K562 (cell line): ENCODE results near the gene PTCH2. TPM values are rescaled to one million over a fixed set of nuclear protein-coding genes. Genes with fewer than 3 reads are reported as not detected.
A peak's percentile ranks its signal among the peaks of the same experiment; 100 is the strongest.

Source experiments
- CCNT2 ChIP-seq: IDR thresholded peaks from 2 replicates; pipeline ENCODE4 v1.6.1; 2011; ENCODE audit warnings: borderline replicate concordance, low read depth, mild to moderate bottlenecking, moderate library complexity, mixed read lengths, low read length; ENCODE audit not compliant: insufficient read length; ENCODE audit errors: extremely low read depth
- MIER1 ChIP-seq: fragments of 450-650 bp; IDR thresholded peaks from 2 replicates; pipeline ENCODE4 v1.6.1; 2016; ENCODE audit warnings: antibody characterized with exemption, mild to moderate bottlenecking, low read depth
- RNF219 ChIP-seq: fragments of 250-450 bp; sonication (Bioruptor Pico); IDR thresholded peaks from 2 replicates; pipeline ENCODE4 v1.5.0; 2022; ENCODE audit warnings: mild to moderate bottlenecking
- SMARCA5 ChIP-seq: fragments of 450-650 bp; IDR thresholded peaks from 2 replicates; pipeline ENCODE4 v1.6.1; 2016
- SNRNP70 ChIP-seq: fragments of 200-400 bp; formaldehyde crosslinking; optimal IDR thresholded peaks from 2 replicates; pipeline ENCODE3; 2017; ENCODE audit warnings: low read depth, low read length
- TCF7L2 ChIP-seq: fragments of 150-350 bp; IDR thresholded peaks from 2 replicates; pipeline ENCODE4 v1.6.1; 2016; ENCODE audit warnings: low read depth, mild to moderate bottlenecking, low read length, moderate library complexity
- ZNF121 ChIP-seq: sonication (generic); formaldehyde crosslinking; conservative IDR thresholded peaks from 2 replicates; pipeline ENCODE4 v1.8.0; 2022; ENCODE audit warnings: missing genetic modification reagents
- ZNF778 ChIP-seq: fragments of 450-650 bp; formaldehyde crosslinking; IDR thresholded peaks from 2 replicates; pipeline ENCODE4 v1.4.0; 2020; ENCODE audit warnings: mild to moderate bottlenecking, moderate library complexity
- polyA plus RNA-seq, 8 experiments: library from polyadenylated mRNA; depleted of rRNA in 4 of 8; stranded (reverse) in 5 of 8; unstranded in 3 of 8; fragments of >200 nt; fragmentation: Nextera tagmentation in 2 of 8; fragmentation: Illumina TruSeq in 1 of 8; extraction: Ambion mirVana in 2 of 8; extraction: Trizol in 1 of 8; gene quantifications; 2 replicates each; pipeline versions ENCODE4 v1.2.1 to v1.2.3, GENCODE V29; 2011 to 2014; ENCODE audit warnings: inconsistent platforms in 1 of 8, missing spikeins in 1 of 8
- total RNA-seq, 7 experiments: library from RNA; depleted of rRNA in 6 of 7; stranded (reverse); fragments of >200 nt in 6 of 7; fragmentation: Illumina TruSeq in 2 of 7; extraction: Trizol in 2 of 7; gene quantifications; 2 replicates each; pipeline versions ENCODE4 v1.2.1 to v1.2.3, GENCODE V29; 2011 to 2021; ENCODE audit warnings: low replicate concordance in 1 of 7
- TF ChIP-seq, protein P1 (sequence below): fragments of 250-450 bp; sonication (Bioruptor Pico); IDR thresholded peaks from 2 replicates; pipeline ENCODE4 v1.4.0; 2020
- TF ChIP-seq, protein P2 (sequence below), 2 experiments: fragments of 150-350 bp in 1 of 2; IDR thresholded peaks; 2 replicates each; pipeline ENCODE4 v1.6.1; 2012 to 2016; ENCODE audit warnings: low read depth in 2 of 2, low read length in 2 of 2, mild to moderate bottlenecking in 1 of 2, moderate library complexity in 1 of 2
- TF ChIP-seq, protein P3 (sequence below): fragments of 450-650 bp; IDR thresholded peaks from 2 replicates; pipeline ENCODE4 v1.7.1; 2018; ENCODE audit warnings: mild to moderate bottlenecking, low read depth; ENCODE audit not compliant: partially characterized antibody

Gene PTCH2
- total and polyA plus RNA-seq, 9 of the 15 experiments (the other 6 are each of a cell fraction or from before 2014, with no cell fraction given), result 0.15 to 27.3 (median 0.48) TPM; not detected in 1

- TF ChIP-seq TCF7L2, result no peak
- TF ChIP-seq, protein P1, sequence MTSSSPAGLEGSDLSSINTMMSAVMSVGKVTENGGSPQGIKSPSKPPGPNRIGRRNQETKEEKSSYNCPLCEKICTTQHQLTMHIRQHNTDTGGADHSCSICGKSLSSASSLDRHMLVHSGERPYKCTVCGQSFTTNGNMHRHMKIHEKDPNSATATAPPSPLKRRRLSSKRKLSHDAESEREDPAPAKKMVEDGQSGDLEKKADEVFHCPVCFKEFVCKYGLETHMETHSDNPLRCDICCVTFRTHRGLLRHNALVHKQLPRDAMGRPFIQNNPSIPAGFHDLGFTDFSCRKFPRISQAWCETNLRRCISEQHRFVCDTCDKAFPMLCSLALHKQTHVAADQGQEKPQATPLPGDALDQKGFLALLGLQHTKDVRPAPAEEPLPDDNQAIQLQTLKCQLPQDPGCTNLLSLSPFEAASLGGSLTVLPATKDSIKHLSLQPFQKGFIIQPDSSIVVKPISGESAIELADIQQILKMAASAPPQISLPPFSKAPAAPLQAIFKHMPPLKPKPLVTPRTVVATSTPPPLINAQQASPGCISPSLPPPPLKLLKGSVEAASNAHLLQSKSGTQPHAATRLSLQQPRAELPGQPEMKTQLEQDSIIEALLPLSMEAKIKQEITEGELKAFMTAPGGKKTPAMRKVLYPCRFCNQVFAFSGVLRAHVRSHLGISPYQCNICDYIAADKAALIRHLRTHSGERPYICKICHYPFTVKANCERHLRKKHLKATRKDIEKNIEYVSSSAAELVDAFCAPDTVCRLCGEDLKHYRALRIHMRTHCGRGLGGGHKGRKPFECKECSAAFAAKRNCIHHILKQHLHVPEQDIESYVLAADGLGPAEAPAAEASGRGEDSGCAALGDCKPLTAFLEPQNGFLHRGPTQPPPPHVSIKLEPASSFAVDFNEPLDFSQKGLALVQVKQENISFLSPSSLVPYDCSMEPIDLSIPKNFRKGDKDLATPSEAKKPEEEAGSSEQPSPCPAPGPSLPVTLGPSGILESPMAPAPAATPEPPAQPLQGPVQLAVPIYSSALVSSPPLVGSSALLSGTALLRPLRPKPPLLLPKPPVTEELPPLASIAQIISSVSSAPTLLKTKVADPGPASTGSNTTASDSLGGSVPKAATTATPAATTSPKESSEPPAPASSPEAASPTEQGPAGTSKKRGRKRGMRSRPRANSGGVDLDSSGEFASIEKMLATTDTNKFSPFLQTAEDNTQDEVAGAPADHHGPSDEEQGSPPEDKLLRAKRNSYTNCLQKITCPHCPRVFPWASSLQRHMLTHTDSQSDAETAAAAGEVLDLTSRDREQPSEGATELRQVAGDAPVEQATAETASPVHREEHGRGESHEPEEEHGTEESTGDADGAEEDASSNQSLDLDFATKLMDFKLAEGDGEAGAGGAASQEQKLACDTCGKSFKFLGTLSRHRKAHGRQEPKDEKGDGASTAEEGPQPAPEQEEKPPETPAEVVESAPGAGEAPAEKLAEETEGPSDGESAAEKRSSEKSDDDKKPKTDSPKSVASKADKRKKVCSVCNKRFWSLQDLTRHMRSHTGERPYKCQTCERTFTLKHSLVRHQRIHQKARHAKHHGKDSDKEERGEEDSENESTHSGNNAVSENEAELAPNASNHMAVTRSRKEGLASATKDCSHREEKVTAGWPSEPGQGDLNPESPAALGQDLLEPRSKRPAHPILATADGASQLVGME, result peak; percentile 69; the same call in 1 of the 2 replicates
- no peak for TF ChIP-seq ZNF778 (CRISPR knock-in tag)
- TF ChIP-seq SNRNP70, result no peak
- peak; percentile 71; the same call in 1 of the 2 replicates for TF ChIP-seq MIER1
- no peak for TF ChIP-seq ZNF121 (CRISPR knock-in tag)
- TF ChIP-seq, protein P2, sequence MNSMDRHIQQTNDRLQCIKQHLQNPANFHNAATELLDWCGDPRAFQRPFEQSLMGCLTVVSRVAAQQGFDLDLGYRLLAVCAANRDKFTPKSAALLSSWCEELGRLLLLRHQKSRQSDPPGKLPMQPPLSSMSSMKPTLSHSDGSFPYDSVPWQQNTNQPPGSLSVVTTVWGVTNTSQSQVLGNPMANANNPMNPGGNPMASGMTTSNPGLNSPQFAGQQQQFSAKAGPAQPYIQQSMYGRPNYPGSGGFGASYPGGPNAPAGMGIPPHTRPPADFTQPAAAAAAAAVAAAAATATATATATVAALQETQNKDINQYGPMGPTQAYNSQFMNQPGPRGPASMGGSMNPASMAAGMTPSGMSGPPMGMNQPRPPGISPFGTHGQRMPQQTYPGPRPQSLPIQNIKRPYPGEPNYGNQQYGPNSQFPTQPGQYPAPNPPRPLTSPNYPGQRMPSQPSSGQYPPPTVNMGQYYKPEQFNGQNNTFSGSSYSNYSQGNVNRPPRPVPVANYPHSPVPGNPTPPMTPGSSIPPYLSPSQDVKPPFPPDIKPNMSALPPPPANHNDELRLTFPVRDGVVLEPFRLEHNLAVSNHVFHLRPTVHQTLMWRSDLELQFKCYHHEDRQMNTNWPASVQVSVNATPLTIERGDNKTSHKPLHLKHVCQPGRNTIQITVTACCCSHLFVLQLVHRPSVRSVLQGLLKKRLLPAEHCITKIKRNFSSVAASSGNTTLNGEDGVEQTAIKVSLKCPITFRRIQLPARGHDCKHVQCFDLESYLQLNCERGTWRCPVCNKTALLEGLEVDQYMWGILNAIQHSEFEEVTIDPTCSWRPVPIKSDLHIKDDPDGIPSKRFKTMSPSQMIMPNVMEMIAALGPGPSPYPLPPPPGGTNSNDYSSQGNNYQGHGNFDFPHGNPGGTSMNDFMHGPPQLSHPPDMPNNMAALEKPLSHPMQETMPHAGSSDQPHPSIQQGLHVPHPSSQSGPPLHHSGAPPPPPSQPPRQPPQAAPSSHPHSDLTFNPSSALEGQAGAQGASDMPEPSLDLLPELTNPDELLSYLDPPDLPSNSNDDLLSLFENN (IDR thresholded peaks at IDR 0.05; ENCODE audit: low read depth in 2 of 2, low read length in 2 of 2), result peak in 1 of 2 experiments; percentile 71; a peak in 1 of 4 replicates
- no peak for TF ChIP-seq CCNT2
- peak; percentile 86 for TF ChIP-seq SMARCA5
- TF ChIP-seq RNF219, result 0 out of 2 replicates have a peak, but pooled peaks have one; percentile 62
- TF ChIP-seq, protein P3, sequence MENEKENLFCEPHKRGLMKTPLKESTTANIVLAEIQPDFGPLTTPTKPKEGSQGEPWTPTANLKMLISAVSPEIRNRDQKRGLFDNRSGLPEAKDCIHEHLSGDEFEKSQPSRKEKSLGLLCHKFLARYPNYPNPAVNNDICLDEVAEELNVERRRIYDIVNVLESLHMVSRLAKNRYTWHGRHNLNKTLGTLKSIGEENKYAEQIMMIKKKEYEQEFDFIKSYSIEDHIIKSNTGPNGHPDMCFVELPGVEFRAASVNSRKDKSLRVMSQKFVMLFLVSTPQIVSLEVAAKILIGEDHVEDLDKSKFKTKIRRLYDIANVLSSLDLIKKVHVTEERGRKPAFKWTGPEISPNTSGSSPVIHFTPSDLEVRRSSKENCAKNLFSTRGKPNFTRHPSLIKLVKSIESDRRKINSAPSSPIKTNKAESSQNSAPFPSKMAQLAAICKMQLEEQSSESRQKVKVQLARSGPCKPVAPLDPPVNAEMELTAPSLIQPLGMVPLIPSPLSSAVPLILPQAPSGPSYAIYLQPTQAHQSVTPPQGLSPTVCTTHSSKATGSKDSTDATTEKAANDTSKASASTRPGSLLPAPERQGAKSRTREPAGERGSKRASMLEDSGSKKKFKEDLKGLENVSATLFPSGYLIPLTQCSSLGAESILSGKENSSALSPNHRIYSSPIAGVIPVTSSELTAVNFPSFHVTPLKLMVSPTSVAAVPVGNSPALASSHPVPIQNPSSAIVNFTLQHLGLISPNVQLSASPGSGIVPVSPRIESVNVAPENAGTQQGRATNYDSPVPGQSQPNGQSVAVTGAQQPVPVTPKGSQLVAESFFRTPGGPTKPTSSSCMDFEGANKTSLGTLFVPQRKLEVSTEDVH, result peak; percentile 90
Measured at GRCh38 chr1:44775078-44775929, 67.7 kb downstream of the PTCH2 start, which contains the start of gene RPS8 (continued).
